Activated naive CD8-positive, alpha-beta T cell treated with anti-CD3 and anti-CD28 coated beads for 36 hours (primary cell): ENCODE data around the gene TEDC1. TPM values are rescaled to one million over a fixed set of nuclear protein-coding genes. Genes with fewer than 3 reads are reported as not detected.

Experiments
- DNase-seq: peaks from one replicate; pipeline ENCODE4 v3.0.0; 2021
- H3K27ac Mint-ChIP-seq: one replicate; pipeline ENCODE4 v1.8.0; 2022; ENCODE audit warnings: mild to moderate bottlenecking, moderate library complexity, mixed read lengths
- H3K27me3 Mint-ChIP-seq: one replicate; pipeline ENCODE4 v1.8.0; 2022; ENCODE audit warnings: mild to moderate bottlenecking, mixed read lengths
- H3K36me3 Mint-ChIP-seq: one replicate; pipeline ENCODE4 v1.8.0; 2021; ENCODE audit warnings: mild to moderate bottlenecking, mixed read lengths
- H3K4me1 Mint-ChIP-seq: one replicate; pipeline ENCODE4 v1.8.0; 2021; ENCODE audit warnings: mixed read lengths
- H3K4me3 Mint-ChIP-seq: one replicate; pipeline ENCODE4 v1.8.0; 2022; ENCODE audit warnings: mild to moderate bottlenecking, moderate library complexity, mixed read lengths
- H3K9me3 Mint-ChIP-seq: one replicate; pipeline ENCODE4 v1.8.0; 2022; ENCODE audit warnings: mixed read lengths
- total RNA-seq, 2 experiments: library from RNA; stranded (reverse); gene quantifications; one replicate each; pipeline ENCODE4 v1.2.3, GENCODE V29; 2021

The TEDC1 gene
- total RNA-seq, result 10 to 100 TPM; 33.6 to 34.9 TPM

- H3K4me3 Mint-ChIP-seq, result peak within 1 kb of the TSS; percentile 79
- H3K27me3 Mint-ChIP-seq, result peaks cover 3% of the 10 kb centered on the region
- H3K9me3 Mint-ChIP-seq, result no peaks in the 10 kb centered on the region
Measured at GRCh38 chr14:105490572-105491365, at the start of gene TEDC1. TSS of gene TEDC1 (plus strand) at chr14:105491246. CDS start at chr14:105491376, 130 bp downstream.

GRCh38 chr14:105442125-105442524 is 48.9 kb upstream of the TEDC1 start:
- H3K4me1 Mint-ChIP-seq, result no peaks in the 10 kb centered on the region
- H3K4me3 Mint-ChIP-seq, result no peak overlapping the region
- no peaks in the 10 kb centered on the region for H3K9me3 Mint-ChIP-seq
- DNase-seq, result no peak
- H3K27ac Mint-ChIP-seq, result no peak overlapping the region
- no peaks in the 10 kb centered on the region for H3K27me3 Mint-ChIP-seq
- peaks cover 4% of the 10 kb centered on the region for H3K36me3 Mint-ChIP-seq

More at GRCh38 chr14:105490572-105491365, at the start of gene TEDC1:
- H3K27ac Mint-ChIP-seq, result peak within 1 kb of the TSS; percentile 90
- H3K36me3 Mint-ChIP-seq, result no peaks in the 10 kb centered on the region
- DNase-seq, result peak; percentile 100
- H3K4me1 Mint-ChIP-seq, result peaks cover 23% of the 10 kb centered on the region

- no peak for DNase-seq
- Mint-ChIP-seq H3K36me3 (peaks cover 4% of the 10 kb centered on the region), H3K27me3 (no peaks in the 10 kb centered on the region), H3K9me3 (no peaks in the 10 kb centered on the region), H3K4me1 (no peaks in the 10 kb centered on the region), H3K4me3 (no peak overlapping the region), H3K27ac (no peak overlapping the region)
Measured at GRCh38 chr14:105442834-105443233, 48.2 kb upstream of the TEDC1 start.

- Mint-ChIP-seq H3K27me3 (no peaks in the 10 kb centered on the region), H3K4me1 (no peaks in the 10 kb centered on the region), H3K27ac (no peak overlapping the region), H3K36me3 (peaks cover 4% of the 10 kb centered on the region), H3K9me3 (no peaks in the 10 kb centered on the region), H3K4me3 (no peak overlapping the region)
- no peak for DNase-seq
Measured at GRCh38 chr14:105444859-105445258, 46.2 kb upstream of the TEDC1 start.

- Mint-ChIP-seq H3K36me3 (peaks cover 6% of the 10 kb centered on the region), H3K4me3 (no peak overlapping the region), H3K9me3 (no peaks in the 10 kb centered on the region)
Measured at GRCh38 chr14:105445290-105445689, 45.8 kb upstream of the TEDC1 start.

GRCh38 chr14:105445901-105446845 is 44.9 kb upstream of the TEDC1 start:
- Mint-ChIP-seq H3K27ac (no peak overlapping the region), H3K4me1 (no peaks in the 10 kb centered on the region), H3K27me3 (no peaks in the 10 kb centered on the region), H3K4me3 (no peak overlapping the region), H3K9me3 (no peaks in the 10 kb centered on the region), H3K36me3 (peaks cover 7% of the 10 kb centered on the region)
- no peak for DNase-seq

More at GRCh38 chr14:105445290-105445689, 45.8 kb upstream of the TEDC1 start:
- H3K4me1 Mint-ChIP-seq, result no peaks in the 10 kb centered on the region
- no peak for DNase-seq
- no peak overlapping the region for H3K27ac Mint-ChIP-seq
- H3K27me3 Mint-ChIP-seq, result no peaks in the 10 kb centered on the region

- Mint-ChIP-seq H3K4me1 (no peaks in the 10 kb centered on the region), H3K4me3 (no peak overlapping the region), H3K9me3 (no peaks in the 10 kb centered on the region), H3K27ac (no peak overlapping the region), H3K36me3 (peaks cover 7% of the 10 kb centered on the region), H3K27me3 (no peaks in the 10 kb centered on the region)
- DNase-seq, result no peak
Measured at GRCh38 chr14:105446971-105447370, 44.1 kb upstream of the TEDC1 start.

- Mint-ChIP-seq H3K27me3 (no peaks in the 10 kb centered on the region), H3K4me1 (no peaks in the 10 kb centered on the region), H3K9me3 (no peaks in the 10 kb centered on the region), H3K36me3 (peaks cover 6% of the 10 kb centered on the region), H3K4me3 (no peak overlapping the region), H3K27ac (no peak overlapping the region)
- no peak for DNase-seq
Measured at GRCh38 chr14:105447651-105448640, 43.1 kb upstream of the TEDC1 start.

- H3K36me3 Mint-ChIP-seq, result peaks cover 6% of the 10 kb centered on the region
- peak; percentile 73 for DNase-seq
- no peaks in the 10 kb centered on the region for H3K4me1 Mint-ChIP-seq
- H3K9me3 Mint-ChIP-seq, result no peaks in the 10 kb centered on the region
- no peak overlapping the region for H3K4me3 Mint-ChIP-seq
- H3K27me3 Mint-ChIP-seq, result no peaks in the 10 kb centered on the region
- no peak overlapping the region for H3K27ac Mint-ChIP-seq
Measured at GRCh38 chr14:105448706-105449111, 42.3 kb upstream of the TEDC1 start.

- Mint-ChIP-seq H3K9me3 (no peaks in the 10 kb centered on the region), H3K36me3 (peaks cover 6% of the 10 kb centered on the region), H3K4me3 (no peak overlapping the region), H3K27me3 (no peaks in the 10 kb centered on the region), H3K4me1 (no peaks in the 10 kb centered on the region), H3K27ac (no peak overlapping the region)
- DNase-seq, result no peak
Measured at GRCh38 chr14:105449276-105450122, 41.5 kb upstream of the TEDC1 start.

- Mint-ChIP-seq H3K4me1 (no peaks in the 10 kb centered on the region), H3K36me3 (peaks cover 6% of the 10 kb centered on the region)
Measured at GRCh38 chr14:105450123-105450505, 40.9 kb upstream of the TEDC1 start.

GRCh38 chr14:105450864-105451720 is 40.0 kb upstream of the TEDC1 start:
- Mint-ChIP-seq H3K36me3 (peaks cover 6% of the 10 kb centered on the region), H3K9me3 (no peaks in the 10 kb centered on the region), H3K27me3 (no peaks in the 10 kb centered on the region), H3K4me3 (no peak overlapping the region), H3K27ac (no peak overlapping the region), H3K4me1 (no peaks in the 10 kb centered on the region)
- no peak for DNase-seq

More at GRCh38 chr14:105450123-105450505, 40.9 kb upstream of the TEDC1 start:
- Mint-ChIP-seq H3K27ac (no peak overlapping the region), H3K4me3 (no peak overlapping the region), H3K9me3 (no peaks in the 10 kb centered on the region), H3K27me3 (no peaks in the 10 kb centered on the region)
- no peak for DNase-seq

- DNase-seq, result no peak
- Mint-ChIP-seq H3K4me1 (no peaks in the 10 kb centered on the region), H3K4me3 (no peak overlapping the region), H3K27me3 (no peaks in the 10 kb centered on the region), H3K9me3 (no peaks in the 10 kb centered on the region), H3K27ac (no peak overlapping the region), H3K36me3 (peaks cover 6% of the 10 kb centered on the region)
Measured at GRCh38 chr14:105452963-105453362, 38.1 kb upstream of the TEDC1 start.
